Stomach (tissue), 4 donors: ENCODE measurements around the gene IQGAP2.

ENCODE experiments used
- CTCF ChIP-seq, 7 experiments: fragments of 450-650 bp in 4 of 7; fragments of 200-600 bp in 3 of 7; sonication (generic) in 3 of 7; IDR thresholded peaks; one replicate each; pipeline ENCODE4 v1.5.1; 2016 to 2019; ENCODE audit warnings: antibody characterized with exemption in 7 of 7, control low read depth in 2 of 7, mild to moderate bottlenecking in 1 of 7
- POLR2A ChIP-seq, 4 donors: fragments of 450-650 bp; IDR thresholded peaks; one replicate each; pipeline ENCODE4 v1.6.1; 2016; ENCODE audit warnings: antibody characterized with exemption in 4 of 4, control low read depth in 2 of 4, mild to moderate bottlenecking in 1 of 4, moderate library complexity in 1 of 4

GRCh38 chr5:76527685-76528161 lies 124.6 kb downstream of the IQGAP2 start:
- no peak for TF ChIP-seq CTCF (IDR thresholded peaks at IDR 0.05)
- TF ChIP-seq POLR2A (IDR thresholded peaks at IDR 0.05), result no peak
